GM19035 (cell line): ENCODE data around the gene LRP6.
"Not testable (repeated sequence)": the region's sequence is repeated elsewhere in the genome, so short reads cannot be mapped to it uniquely, and the experiment has no call there.

ENCODE experiments used
- ATAC-seq: cut with Tn5 transposase; IDR thresholded peaks from one replicate; pipeline ENCODE4 v1.9.1; 2021; ENCODE audit not compliant: unreplicated experiment

Gene LRP6

GRCh38 chr12:12266873-12267741 is at the start of gene LRP6:
Gene LRP6 (minus strand): TSS chr12:12267044. CDS start chr12:12266735, 309 bp downstream.
- ATAC-seq = peak; percentile 84

DNA sequence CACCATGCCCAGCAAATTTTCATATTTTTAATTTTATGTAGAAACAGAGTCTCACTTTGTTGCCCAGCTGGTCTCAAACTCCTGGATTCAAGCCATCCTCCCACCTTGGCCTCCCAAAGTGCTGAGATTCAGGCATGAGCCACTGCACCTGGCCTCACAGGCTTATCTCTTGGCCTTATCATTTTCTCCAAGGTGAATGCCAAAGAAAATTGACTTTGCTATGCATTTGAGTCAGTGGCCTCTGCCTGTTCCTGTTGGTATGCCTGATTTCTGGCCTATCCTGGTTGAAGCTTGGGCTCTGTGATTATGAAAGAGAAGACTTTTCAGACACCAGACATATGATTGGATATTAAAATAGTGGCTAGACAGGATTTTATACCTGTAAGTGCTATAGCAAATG is 49.0 kb upstream of the LRP6 start:
- ATAC-seq = no peak

GRCh38 chr12:12310695-12311094 is 43.9 kb upstream of the LRP6 start:
- ATAC-seq = not testable (repeated sequence)

DNA sequence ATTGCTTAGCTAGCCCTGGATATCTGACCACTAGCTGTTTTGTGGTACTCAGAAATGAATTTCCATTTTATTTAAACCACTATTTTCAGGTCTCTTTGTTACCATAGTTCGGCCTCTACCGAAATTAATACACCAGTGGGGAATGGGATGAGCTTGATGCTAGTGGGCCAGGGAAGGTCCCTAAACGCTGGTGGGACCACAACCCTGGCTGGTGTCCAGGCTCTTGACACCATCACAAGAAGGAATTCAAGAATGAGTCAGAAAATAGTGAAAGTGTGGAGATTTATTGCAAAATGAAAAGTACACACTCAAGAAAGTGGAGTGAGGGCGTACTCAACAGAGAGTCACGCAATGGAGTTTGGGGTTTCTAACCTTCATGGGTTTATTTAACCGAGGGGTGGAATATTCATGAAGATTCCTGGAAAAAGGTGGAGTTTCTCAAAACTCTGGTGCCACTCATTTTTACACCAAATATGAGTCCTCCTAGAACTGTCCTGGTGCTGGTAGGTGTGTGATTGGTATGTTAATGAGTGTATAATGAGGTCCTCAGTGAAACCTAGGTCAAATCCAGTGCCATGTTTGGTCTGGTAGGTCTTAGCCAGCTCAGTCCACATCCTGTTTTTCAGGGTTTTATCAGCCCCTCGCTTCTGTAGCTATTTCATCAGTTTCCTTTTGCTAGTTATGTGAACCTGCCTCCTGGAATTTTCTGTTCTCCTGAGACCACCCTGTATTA is 38.9 kb upstream of the LRP6 start:
- no peak for ATAC-seq

DNA sequence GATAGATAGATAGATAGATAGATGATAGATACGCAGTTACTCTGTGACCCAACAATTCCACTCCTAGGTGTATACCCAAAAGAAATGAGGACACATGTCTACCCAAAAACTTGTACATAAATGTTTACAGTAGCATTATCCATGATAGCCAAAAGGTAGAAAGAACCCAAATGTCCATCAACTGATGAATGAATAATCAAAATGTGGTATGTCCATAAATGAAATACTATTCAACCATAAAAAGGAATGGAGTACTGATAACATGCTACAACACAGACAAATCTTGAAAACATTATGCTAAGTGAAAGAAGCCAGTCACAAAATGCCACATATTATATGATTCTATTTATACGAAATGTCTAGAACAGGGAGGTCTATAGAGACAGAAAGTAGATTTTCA is 36.1 kb upstream of the LRP6 start:
- ATAC-seq = no peak

GRCh38 chr12:12301122-12301521 is 34.3 kb upstream of the LRP6 start:
- ATAC-seq = no peak

- no peak for ATAC-seq
Observed at GRCh38 chr12:12297201-12297830, 30.5 kb upstream of the LRP6 start.

- ATAC-seq = no peak
Observed at GRCh38 chr12:12294215-12295005, 27.6 kb upstream of the LRP6 start.

DNA sequence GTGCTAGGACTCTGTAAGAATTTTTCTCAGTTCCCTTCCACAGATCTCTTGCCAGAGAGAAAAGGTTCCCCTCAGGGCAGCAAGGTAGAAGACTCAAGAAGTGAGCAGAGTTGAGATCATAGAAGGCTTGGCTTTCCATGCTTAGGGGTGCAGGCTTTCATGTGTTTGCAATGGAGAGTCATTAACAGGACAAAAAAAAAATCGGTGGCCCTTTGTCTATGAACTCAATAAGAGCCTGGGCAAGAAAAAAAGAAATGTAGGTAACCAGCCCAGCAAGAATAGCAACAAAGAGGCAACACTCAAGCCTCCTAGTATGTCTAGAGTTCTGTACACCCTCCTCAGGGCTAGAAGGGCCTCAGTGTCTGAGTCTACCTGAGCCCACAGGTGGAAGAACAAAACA is 23.4 kb upstream of the LRP6 start:
- ATAC-seq = no peak

GRCh38 chr12:12286441-12286840 is 19.6 kb upstream of the LRP6 start:
- ATAC-seq = no peak

DNA sequence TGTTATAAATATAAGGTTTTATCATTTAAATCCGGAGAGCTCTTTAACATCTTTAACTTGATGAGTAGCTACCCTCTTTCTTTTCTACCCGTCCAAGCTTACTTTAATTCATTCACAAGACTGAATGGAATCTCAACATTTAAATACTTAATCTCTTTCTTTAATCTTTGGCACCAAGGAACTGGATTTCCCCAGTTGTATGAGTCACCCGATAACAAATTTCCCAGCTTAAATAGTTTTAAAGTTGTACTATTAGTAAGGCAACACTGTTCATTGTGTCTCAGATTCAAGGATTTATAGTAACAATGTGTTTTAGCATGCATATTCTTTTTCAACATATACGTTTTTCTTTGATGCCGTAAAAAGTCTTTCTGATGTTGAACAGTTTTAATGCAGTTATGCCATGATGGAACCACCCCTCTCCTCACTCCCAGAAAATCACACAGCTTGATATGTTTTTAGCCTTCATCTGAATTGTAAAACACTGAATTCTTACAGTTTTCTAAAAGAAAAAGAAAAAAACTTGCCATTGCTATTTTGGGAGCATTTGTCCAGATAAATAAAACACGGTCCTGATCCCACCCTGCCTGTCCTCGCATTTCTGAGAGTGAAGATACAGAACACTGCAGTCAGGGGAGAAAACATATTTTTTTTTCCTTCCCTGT is 16.0 kb upstream of the LRP6 start:
- ATAC-seq = no peak

GRCh38 chr12:12282202-12282601 is 15.4 kb upstream of the LRP6 start:
- no peak for ATAC-seq

DNA sequence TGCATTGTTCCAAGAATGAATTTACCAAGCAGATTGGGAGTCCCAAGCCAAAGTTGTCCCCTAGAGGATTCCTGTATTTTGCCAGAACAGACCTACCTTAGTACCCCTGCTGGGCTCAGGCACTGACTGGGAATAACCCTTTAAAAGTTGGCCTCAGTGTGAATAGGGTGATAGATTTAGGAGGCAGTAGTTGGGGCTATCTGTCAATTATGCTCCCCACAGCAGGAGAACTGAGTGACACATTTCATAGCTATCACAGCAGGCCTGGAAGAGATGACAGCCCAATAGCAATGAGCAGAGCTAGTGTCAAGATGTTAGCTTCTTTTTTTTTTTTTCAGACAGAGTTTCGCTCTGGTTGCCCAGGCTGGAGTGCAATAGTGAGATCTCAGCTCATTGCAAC is 14.3 kb upstream of the LRP6 start:
- ATAC-seq = no peak

GRCh38 chr12:12278899-12279298 is 12.1 kb upstream of the LRP6 start:
- ATAC-seq = no peak

DNA sequence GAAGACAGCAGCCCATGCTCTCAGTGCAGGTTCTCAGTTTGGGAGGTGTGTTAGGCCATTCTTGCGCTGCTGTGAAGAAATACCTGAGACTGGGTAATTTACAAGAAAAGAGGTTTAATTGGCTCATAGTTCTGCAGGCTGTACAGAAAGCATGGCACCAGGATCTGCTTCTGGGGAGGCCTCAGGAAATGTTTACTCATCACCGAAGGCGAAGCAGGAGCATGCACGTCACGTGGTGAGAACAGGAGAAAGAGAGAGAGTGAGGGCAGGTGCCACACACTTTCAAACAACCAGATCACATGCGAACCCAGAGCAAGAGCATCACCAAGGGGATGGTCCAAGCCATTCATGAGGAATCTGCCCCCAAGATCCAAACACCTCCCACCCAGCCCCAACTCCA is 9.0 kb upstream of the LRP6 start:
- ATAC-seq = no peak

DNA sequence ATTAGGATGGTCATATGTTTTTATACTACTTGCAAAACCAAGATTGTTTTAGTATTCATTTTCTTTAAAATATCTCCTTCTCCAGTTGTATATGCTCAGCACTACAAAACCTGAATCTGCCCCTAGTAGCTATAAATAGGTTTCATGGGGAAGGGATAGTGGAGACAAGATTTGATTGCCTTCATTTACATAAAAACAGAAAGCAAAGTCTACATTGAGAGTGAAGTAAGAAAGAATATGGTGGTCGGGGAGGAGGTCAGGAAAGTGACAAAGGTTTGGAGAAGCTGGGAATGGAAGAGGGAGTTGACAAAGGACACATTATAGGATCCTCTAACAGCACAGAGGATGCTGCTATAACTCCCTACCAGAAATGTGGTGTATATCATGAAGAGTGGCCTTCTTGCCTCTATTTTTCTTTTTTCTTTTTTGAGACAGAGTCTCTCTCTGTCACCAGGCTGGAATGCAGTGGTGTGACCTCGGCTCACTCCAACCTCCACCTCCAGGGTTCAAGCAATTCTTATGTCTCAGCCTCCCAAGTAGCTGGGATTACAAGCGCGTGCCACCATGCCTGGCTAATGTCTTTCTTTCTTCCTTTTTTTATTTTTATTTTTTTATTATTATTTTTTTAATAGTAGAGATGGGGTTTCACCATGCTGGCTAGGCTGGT is 6.6 kb upstream of the LRP6 start:
- ATAC-seq = no peak

DNA sequence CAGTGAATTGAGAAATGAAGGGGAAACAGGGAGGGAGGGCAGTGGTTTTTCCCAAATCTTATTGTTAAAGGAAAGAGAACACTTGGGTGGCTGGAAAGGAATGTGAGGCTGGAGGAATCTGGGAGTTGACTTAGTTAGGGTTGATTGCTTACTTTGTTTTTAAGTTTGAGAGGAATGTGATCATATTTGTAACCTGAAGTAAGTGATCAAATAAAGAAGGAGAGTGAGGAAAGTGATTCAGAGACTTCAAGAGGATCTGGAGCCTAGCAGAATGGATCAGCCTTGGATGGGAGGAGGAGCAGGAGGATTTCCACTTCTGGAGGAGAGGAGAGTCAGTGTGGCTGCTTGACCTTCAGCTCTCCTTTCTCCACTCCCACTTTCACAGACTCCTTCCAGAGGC is 6.0 kb upstream of the LRP6 start:
- ATAC-seq = no peak

- ATAC-seq = no peak
Observed at GRCh38 chr12:12270226-12270625, 3.4 kb upstream of the LRP6 start.

DNA sequence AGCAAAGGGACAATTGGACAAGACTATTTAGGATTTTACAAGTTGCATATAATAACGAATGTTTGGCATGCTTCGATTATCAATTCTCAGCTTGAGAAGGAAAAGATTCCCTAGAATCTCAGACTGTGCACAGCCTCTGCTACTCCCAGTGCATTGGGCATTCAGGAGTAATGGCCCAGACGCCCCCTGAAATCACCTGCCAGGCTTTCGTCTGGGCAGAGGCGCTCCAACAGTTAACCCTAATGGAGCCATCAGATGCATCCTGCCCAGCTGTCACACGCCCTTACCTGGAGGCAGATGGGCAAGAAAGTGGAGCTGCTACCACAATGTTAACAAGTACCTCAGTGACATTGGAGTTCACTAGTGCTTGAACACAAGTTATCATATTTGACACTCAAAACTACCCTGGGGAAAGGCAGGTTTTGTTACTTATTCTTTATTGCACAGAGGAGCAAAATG is 927 bp upstream of the LRP6 start:
- no peak for ATAC-seq

DNA sequence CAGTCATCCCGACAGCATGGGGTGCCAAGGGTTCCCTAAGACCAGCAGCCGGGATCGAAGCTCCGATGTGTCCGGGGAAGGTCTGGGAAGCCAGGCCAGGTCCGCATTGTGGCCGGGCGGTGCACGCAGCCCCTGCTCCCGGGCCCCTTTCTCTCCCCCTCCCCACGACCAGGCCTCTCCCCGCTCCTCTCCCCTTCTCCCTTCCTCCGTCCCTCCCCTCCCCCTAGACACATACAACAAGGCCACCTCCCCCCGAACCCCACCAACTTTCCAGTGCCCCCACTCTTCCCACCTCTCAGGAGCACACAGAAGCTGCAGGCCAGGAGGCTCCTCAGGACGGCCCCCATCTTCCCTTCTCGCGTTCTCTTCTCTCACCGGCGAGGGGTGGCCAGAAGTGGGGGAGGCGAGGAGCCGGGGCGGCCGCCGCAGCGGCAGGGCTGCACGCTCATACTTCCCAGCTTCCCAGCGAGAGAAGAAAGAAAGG is 413 bp downstream of the LRP6 start:
- ATAC-seq = no peak
